Measurements from ENCODE around the gene ACOT7. TPM values are rescaled to one million over a fixed set of nuclear protein-coding genes. Genes with fewer than 3 reads are reported as not detected.

Gene ACOT7
- total RNA-seq, 1 experiment from 2014 or later, result 177 TPM

Other genes starting within 250 kb of the ACOT7 start
- gene CHD5, start 213.4 kb downstream of the ACOT7 start, total RNA-seq (2014; rRNA removed; shearing (Covaris generic); ENCODE audit: low replicate concordance), result not detected in 2 replicates
- 206 and 215 TPM in 2 replicates for gene RPL22, start 194.2 kb downstream of the ACOT7 start, total RNA-seq (2014; rRNA removed; shearing (Covaris generic); ENCODE audit: low replicate concordance)
- gene RNF207, start 187.6 kb downstream of the ACOT7 start, total RNA-seq (2014; rRNA removed; shearing (Covaris generic); ENCODE audit: low replicate concordance), result 15.7 and 29.2 TPM in 2 replicates
- gene ICMT, start 157.8 kb downstream of the ACOT7 start, total RNA-seq (2014; rRNA removed; shearing (Covaris generic); ENCODE audit: low replicate concordance), result 90.4 and 90.5 TPM in 2 replicates
- not detected in 2 replicates for gene HES3, start 149.6 kb downstream of the ACOT7 start, total RNA-seq (2014; rRNA removed; shearing (Covaris generic); ENCODE audit: low replicate concordance)
- gene GPR153, start 132.7 kb downstream of the ACOT7 start, total RNA-seq (2014; rRNA removed; shearing (Covaris generic); ENCODE audit: low replicate concordance), result 2.4 and 2.9 TPM in 2 replicates
- 1.5 and 1.8 TPM in 2 replicates for gene HES2, start 26.2 kb upstream of the ACOT7 start, total RNA-seq (2014; rRNA removed; shearing (Covaris generic); ENCODE audit: low replicate concordance)
- gene ESPN, start 31.0 kb upstream of the ACOT7 start, total RNA-seq (2014; rRNA removed; shearing (Covaris generic); ENCODE audit: low replicate concordance), result 4.8 and 6.9 TPM in 2 replicates
- gene TNFRSF25, start 72.4 kb upstream of the ACOT7 start, total RNA-seq (2014; rRNA removed; shearing (Covaris generic); ENCODE audit: low replicate concordance), result 1.8 and 4.3 TPM in 2 replicates
- gene PLEKHG5, start 97.9 kb upstream of the ACOT7 start, total RNA-seq (2014; rRNA removed; shearing (Covaris generic); ENCODE audit: low replicate concordance), result 3.3 and 4.9 TPM in 2 replicates
- gene NOL9, start 160.7 kb upstream of the ACOT7 start, total RNA-seq (2014; rRNA removed; shearing (Covaris generic); ENCODE audit: low replicate concordance), result 11.2 and 25.5 TPM in 2 replicates
- gene TAS1R1, start 161.5 kb upstream of the ACOT7 start, total RNA-seq (2014; rRNA removed; shearing (Covaris generic); ENCODE audit: low replicate concordance), result not detected in 2 replicates
- gene ZBTB48, start 186.2 kb upstream of the ACOT7 start, total RNA-seq (2014; rRNA removed; shearing (Covaris generic); ENCODE audit: low replicate concordance), result 12.0 and 36.7 TPM in 2 replicates
- gene KLHL21, start 209.1 kb upstream of the ACOT7 start, total RNA-seq (2014; rRNA removed; shearing (Covaris generic); ENCODE audit: low replicate concordance), result 36.3 and 38.2 TPM in 2 replicates
- 11.0 and 12.6 TPM in 2 replicates for gene PHF13, start 220.0 kb upstream of the ACOT7 start, total RNA-seq (2014; rRNA removed; shearing (Covaris generic); ENCODE audit: low replicate concordance)
- 32.9 and 44.6 TPM in 2 replicates for gene THAP3, start 231.1 kb upstream of the ACOT7 start, total RNA-seq (2014; rRNA removed; shearing (Covaris generic); ENCODE audit: low replicate concordance)

Measured in Caki2 (cell line).